ENCODE results near the gene DHH.

Gene DHH

DNA sequence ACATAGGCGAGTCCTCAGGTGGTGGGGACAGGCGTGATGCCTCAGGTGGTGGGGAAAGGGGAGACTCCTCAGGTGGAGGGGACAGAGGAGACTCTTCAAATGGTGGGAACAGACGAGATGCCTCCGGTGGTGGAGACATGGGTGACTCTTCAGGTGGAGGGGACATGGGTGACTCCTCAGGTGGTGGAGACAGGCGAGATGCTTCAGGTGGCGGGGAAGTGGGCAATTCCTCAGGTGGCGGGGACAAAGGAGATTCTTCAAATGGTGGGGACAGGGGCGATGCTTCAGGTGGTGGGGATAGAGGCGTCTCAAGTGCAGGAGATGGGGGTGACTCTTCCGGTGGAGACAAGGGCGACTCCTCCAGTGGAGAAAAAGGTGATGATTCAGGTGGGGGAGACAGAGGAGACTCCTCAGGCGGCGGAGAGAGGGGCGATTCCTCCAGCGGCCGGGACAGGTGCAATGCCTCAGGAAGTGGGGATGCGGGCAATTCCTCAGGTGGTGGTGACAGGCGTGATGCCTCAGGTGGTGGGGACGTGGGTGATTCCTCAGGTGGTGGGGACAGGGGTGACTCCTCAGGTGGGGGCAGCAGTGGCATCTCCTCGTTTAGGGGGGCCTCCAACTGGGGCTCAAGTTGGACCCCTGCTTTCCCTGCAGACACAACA lies 42.7 kb downstream of the DHH start:
- TF ChIP-seq, protein P1, sequence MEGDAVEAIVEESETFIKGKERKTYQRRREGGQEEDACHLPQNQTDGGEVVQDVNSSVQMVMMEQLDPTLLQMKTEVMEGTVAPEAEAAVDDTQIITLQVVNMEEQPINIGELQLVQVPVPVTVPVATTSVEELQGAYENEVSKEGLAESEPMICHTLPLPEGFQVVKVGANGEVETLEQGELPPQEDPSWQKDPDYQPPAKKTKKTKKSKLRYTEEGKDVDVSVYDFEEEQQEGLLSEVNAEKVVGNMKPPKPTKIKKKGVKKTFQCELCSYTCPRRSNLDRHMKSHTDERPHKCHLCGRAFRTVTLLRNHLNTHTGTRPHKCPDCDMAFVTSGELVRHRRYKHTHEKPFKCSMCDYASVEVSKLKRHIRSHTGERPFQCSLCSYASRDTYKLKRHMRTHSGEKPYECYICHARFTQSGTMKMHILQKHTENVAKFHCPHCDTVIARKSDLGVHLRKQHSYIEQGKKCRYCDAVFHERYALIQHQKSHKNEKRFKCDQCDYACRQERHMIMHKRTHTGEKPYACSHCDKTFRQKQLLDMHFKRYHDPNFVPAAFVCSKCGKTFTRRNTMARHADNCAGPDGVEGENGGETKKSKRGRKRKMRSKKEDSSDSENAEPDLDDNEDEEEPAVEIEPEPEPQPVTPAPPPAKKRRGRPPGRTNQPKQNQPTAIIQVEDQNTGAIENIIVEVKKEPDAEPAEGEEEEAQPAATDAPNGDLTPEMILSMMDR (conservative IDR thresholded peaks at IDR 0.05), result no peak
- no peak overlapping the region for H3K27ac ChIP-seq

DNA sequence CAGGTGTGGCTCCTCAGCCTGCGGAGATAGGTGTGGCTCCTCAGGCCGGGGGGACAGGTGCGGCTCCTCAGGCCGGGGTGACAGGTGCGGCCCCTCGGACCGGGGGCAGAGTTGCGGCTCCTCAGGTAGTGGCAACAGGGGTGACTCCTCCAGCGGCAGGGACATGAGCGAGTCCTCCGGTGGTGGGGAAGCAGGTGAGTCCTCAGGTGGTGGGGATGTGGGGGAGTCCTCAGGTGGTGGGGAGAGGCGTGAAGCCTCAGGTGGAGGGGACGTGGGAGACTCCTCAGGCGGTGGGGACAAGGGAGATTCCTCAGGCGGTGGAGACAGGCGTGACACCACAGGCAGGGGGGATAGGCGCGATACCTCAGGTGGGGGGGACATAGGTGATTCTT lies 43.2 kb downstream of the DHH start:
- TF ChIP-seq, protein P1 (conservative IDR thresholded peaks at IDR 0.05), result no peak

DNA sequence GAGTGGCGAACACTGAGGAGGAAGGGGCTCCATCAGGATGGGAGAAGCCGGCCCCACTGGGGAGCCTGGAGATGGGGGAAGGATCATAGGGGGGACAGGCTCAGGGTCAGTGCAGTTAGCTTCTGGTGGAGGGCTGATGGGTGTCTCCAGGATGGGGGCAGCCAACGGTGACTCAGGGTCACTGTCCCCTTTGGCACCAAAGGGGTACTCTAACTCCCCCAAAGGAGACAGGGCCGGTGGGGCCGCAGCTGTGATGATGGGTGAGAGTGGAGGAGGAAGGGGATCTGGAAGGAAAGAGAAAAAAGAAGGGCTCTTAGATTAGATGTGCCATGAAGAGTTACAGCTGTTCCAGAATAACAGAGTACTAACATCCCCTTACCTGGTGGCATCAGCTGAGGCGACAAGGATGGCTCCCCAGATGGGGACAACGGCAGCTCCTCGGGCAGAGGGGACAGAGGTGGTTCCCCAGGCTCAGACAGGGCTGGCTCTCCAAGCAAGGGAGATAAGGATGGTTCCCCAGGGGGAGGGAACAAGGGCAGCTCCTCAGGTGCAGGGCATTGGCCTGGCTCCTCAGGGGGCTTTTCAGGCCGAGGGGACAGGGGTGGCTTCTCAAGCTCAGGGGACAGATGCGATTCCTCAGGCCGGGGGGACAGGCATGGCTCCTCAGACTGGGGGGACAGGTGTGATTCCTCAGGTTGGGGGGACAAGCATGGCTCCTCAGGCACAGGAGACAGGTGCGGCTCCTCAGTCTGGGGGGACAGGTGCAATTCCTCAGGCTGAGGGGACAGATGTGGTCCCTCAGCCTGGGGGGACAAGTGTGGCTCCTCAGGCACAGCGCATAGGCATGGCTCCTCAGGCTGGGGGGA lies 43.9 kb downstream of the DHH start:
- TF ChIP-seq, protein P1 (conservative IDR thresholded peaks at IDR 0.05), result no peak

More for the DNA sequence above, 43.2 kb downstream of the DHH start:
- H3K27ac ChIP-seq, result no peak overlapping the region

DNA sequence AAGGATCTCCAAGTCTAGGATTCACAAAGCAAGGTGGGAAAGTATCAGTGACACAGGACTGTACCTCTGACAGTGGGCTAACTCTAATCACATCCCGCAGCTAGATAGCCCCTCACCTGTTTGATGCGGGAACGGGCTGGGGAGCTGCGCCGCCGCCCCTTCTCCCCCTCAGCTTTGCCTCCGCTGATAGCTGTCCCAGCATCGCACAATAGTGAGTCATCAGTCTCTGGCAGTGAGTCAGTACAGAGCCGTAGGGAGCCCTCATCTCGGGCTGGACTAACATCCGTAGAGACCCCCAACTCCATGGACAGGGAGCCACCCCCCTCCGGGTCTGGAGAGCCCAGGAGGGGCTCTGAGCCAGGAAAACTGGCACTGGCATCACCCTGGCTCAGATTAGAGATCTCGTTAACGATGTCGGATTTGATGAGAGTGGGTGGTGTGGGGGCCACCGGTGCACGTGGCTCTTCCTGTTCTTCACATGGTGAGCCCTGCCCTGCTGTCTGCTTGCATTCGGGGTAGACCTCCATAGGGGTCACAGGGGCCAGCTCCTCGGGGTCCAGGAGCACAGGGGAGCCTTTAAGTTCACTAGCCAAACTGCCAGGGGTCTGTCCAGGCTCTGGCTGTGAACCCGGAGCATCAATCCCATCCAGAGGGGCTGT lies 44.9 kb downstream of the DHH start:
- no peak overlapping the region for H3K27ac ChIP-seq
- TF ChIP-seq, protein P1 (conservative IDR thresholded peaks at IDR 0.05), result no peak

More for the DNA sequence above, 43.9 kb downstream of the DHH start:
- no peak overlapping the region for H3K27ac ChIP-seq

DNA sequence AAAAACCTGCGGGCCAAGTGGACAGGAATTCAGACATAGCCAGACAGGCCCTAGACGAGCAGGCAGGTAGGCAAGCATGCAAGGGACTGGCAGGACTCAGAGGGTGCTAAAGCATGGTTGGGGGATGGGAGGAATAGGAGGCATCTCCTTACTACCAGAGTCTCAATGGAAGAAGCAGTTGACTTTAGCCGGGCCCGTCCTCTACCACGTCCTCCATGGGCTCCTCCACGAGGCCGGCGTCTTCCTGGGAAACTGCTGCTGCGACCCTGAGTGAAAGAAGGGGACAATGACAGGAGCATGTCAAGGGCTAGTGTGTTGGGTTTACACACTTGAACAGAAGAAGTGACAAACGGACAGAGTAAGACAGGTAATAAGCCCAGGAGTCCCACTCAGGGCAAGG lies 45.6 kb downstream of the DHH start:
- TF ChIP-seq, protein P1 (conservative IDR thresholded peaks at IDR 0.05), result no peak
- H3K27ac ChIP-seq, result no peak overlapping the region

DNA sequence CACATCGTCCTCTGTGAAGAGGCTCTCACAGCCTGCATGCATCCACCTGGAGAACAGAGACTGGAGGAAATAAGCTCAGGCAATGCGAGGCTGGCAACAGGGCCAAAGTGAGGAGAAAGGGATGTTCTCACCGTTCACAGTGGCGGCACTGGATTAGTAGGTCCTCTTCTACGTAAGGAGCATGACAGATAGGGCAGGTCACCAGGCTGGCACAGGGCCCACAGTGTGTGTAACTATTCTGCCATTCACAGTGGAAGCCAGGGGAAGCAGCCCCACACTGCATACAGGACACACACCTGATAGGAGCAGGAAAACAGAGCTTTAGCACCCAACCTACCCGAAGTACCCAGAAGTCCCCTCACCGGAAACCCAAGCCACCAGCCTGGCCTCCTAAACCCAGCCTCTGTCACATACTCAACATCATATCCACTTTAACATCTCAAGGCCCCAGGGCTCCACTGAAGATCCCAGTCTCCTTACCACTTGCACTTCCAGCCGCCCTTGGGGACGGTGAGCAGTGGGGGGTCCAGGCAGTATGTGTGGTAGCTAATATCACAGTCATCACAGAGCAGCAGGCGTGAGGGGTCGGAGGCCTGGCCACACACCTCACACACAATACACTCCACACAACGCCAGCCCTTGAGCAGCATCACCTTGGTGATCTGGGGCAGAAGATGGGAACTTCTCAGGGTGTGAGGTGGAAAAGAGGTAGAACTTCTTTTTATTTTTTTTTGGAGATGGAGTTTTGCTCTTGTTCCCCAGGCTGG lies 48.3 kb downstream of the DHH start:
- TF ChIP-seq, protein P1 (conservative IDR thresholded peaks at IDR 0.05), result no peak

More for the DNA sequence above, 48.3 kb downstream of the DHH start:
- no peak overlapping the region for H3K27ac ChIP-seq
